Mesenchymal stem cell (in vitro differentiated cells and primary cell): ENCODE results near the gene KASH5.

Experiments
- DNase-seq: peaks from one replicate; pipeline ENCODE4 v3.0.0-alpha.2; 2013
- H2AFZ ChIP-seq: one replicate; pipeline ENCODE4 v1.6.1; 2013; ENCODE audit warnings: low read depth, mild to moderate bottlenecking, control low read depth, inconsistent platforms, low read length, moderate library complexity
- H2AK5ac ChIP-seq: 2 replicates; pipeline ENCODE4 v1.6.1; 2013; ENCODE audit warnings: low read length, moderate library complexity, mild to moderate bottlenecking, inconsistent platforms; ENCODE audit not compliant: severe bottlenecking
- H2BK120ac ChIP-seq: one replicate; pipeline ENCODE4 v1.6.1; 2013; ENCODE audit warnings: low read depth, mild to moderate bottlenecking, inconsistent platforms, low read length, moderate library complexity
- H2BK12ac ChIP-seq, 2 experiments: one replicate each; pipeline ENCODE4 v1.6.1; 2013; ENCODE audit warnings: inconsistent platforms in 2 of 2, low read length in 2 of 2, mild to moderate bottlenecking in 2 of 2, moderate library complexity in 2 of 2, control low read depth in 1 of 2
- H2BK15ac ChIP-seq: one replicate; pipeline ENCODE4 v1.6.1; 2013; ENCODE audit warnings: mild to moderate bottlenecking, low read depth, inconsistent platforms; ENCODE audit not compliant: poor library complexity, severe bottlenecking
- H2BK5ac ChIP-seq: 2 replicates; pipeline ENCODE4 v1.6.1; 2013; ENCODE audit warnings: low read depth, mild to moderate bottlenecking, low read length, control low read depth, inconsistent platforms; ENCODE audit not compliant: poor library complexity, severe bottlenecking
- H3K14ac ChIP-seq, 2 experiments: one replicate each; pipeline ENCODE4 v1.6.1; 2013; ENCODE audit warnings: inconsistent platforms in 2 of 2, low read length in 2 of 2, control low read depth in 1 of 2, mild to moderate bottlenecking in 1 of 2, moderate library complexity in 1 of 2
- H3K18ac ChIP-seq, 2 experiments: one replicate each; pipeline ENCODE4 v1.6.1; 2013; ENCODE audit warnings: inconsistent platforms in 2 of 2, low read length in 2 of 2, control low read depth in 1 of 2, low read depth in 1 of 2, mild to moderate bottlenecking in 1 of 2
- H3K23ac ChIP-seq, 2 experiments: one replicate each; pipeline ENCODE4 v1.6.1; 2013; ENCODE audit warnings: inconsistent platforms in 2 of 2, low read length in 2 of 2, mild to moderate bottlenecking in 2 of 2, moderate library complexity in 2 of 2, control low read depth in 1 of 2
- H3K27ac ChIP-seq: 2 replicates; pipeline ENCODE4 v1.5.1; 2013; ENCODE audit warnings: mild to moderate bottlenecking, moderate library complexity, low read length, control low read depth, inconsistent platforms; ENCODE audit not compliant: poor library complexity, severe bottlenecking
- H3K27me3 ChIP-seq, 2 experiments: 2 replicates each; pipeline versions ENCODE4 v1.6.1 to v1.7.0; 2013; ENCODE audit warnings: low read length in 2 of 2, mild to moderate bottlenecking in 2 of 2, moderate library complexity in 2 of 2, control low read depth in 1 of 2, inconsistent platforms in 1 of 2; ENCODE audit not compliant: control insufficient read depth in 1 of 2, insufficient read depth in 1 of 2
- H3K36me3 ChIP-seq, 2 experiments: 2 replicates each; pipeline versions ENCODE4 v1.6.1 to v1.7.0; 2013; ENCODE audit warnings: low read length in 2 of 2, control low read depth in 1 of 2, inconsistent platforms in 1 of 2, low read depth in 1 of 2, mild to moderate bottlenecking in 1 of 2; ENCODE audit not compliant: insufficient read depth in 2 of 2, control insufficient read depth in 1 of 2
- H3K4ac ChIP-seq, 2 experiments: one replicate each; pipeline ENCODE4 v1.6.1; 2013; ENCODE audit warnings: inconsistent platforms in 2 of 2, low read length in 2 of 2, mild to moderate bottlenecking in 2 of 2, moderate library complexity in 2 of 2, control low read depth in 1 of 2, low read depth in 1 of 2
- H3K4me1 ChIP-seq: 2 replicates; pipeline ENCODE4 v1.6.1; 2013; ENCODE audit warnings: low read depth, low read length, control low read depth; ENCODE audit not compliant: control insufficient read depth, insufficient read depth
- H3K4me2 ChIP-seq: 2 replicates; pipeline ENCODE4 v1.6.1; 2013; ENCODE audit warnings: low read length, mild to moderate bottlenecking, inconsistent platforms; ENCODE audit not compliant: poor library complexity, severe bottlenecking
- H3K4me3 ChIP-seq, 2 experiments: 2 replicates each; pipeline versions ENCODE4 v1.5.1 to v1.7.0; 2013; ENCODE audit warnings: low read length in 2 of 2, mild to moderate bottlenecking in 2 of 2, control low read depth in 1 of 2, low read depth in 1 of 2; ENCODE audit not compliant: insufficient read depth in 1 of 2
- H3K79me1 ChIP-seq: replicated peaks from 2 replicates; pipeline ENCODE4 v1.6.1; 2013; ENCODE audit warnings: mild to moderate bottlenecking, control low read depth, low read length, inconsistent platforms; ENCODE audit not compliant: poor library complexity, severe bottlenecking
- H3K9ac ChIP-seq: 2 replicates; pipeline ENCODE4 v1.7.0; 2013; ENCODE audit warnings: mild to moderate bottlenecking, low read length, moderate library complexity
- H3K9me3 ChIP-seq: 2 replicates; pipeline ENCODE4 v1.7.0; 2013; ENCODE audit warnings: mild to moderate bottlenecking, low read length; ENCODE audit not compliant: control insufficient read depth
- H4K8ac ChIP-seq: one replicate; pipeline ENCODE4 v1.6.1; 2013; ENCODE audit warnings: inconsistent platforms, mild to moderate bottlenecking, low read length, moderate library complexity
- H4K91ac ChIP-seq: one replicate; pipeline ENCODE4 v1.6.1; 2013; ENCODE audit warnings: mild to moderate bottlenecking, low read length, inconsistent platforms
- WGBS: methylation state at CpG from one replicate; pipeline ENCODE4 v1.1.7; 2013; ENCODE audit warnings: mixed read lengths; 5-methylcytosine and 5-hydroxymethylcytosine counted together

The KASH5 gene

GRCh38 chr19:49393881-49394280 lies 5.8 kb downstream of the KASH5 start:
- DNase-seq: no peak
- Histone ChIP-seq H2AFZ (no peak overlapping the region), H3K9me3 (no peaks in the 10 kb centered on the region), H2BK5ac (no peak overlapping the region), H3K23ac (no peak overlapping the region), H3K4ac (no peak overlapping the region), H3K27ac (no peak overlapping the region), H2BK12ac (no peak overlapping the region), H3K4me2 (no peak overlapping the region), H3K18ac (no peak overlapping the region), H3K36me3 (no peaks in the 10 kb centered on the region), H3K27me3 (peaks cover 28 to 83% of the 10 kb centered on the region in 2 experiments), H3K4me1 (peaks cover 9% of the 10 kb centered on the region), H4K91ac (no peak overlapping the region), H2BK120ac (no peak overlapping the region), H2AK5ac (no peak overlapping the region), H3K79me1 (no peaks in the 10 kb centered on the region), H3K4me3 (no peak overlapping the region), H3K14ac (no peak overlapping the region), H4K8ac (no peak overlapping the region), H2BK15ac (no peak overlapping the region), H3K9ac (no peak overlapping the region)
- WGBS: 0% methylated on average over 1 of the region's 5 CpGs

GRCh38 chr19:49395581-49396407 lies 7.7 kb downstream of the KASH5 start:
- H3K4me2 ChIP-seq: no peak overlapping the region
- no peak overlapping the region for H3K4ac ChIP-seq
- H2BK12ac ChIP-seq: no peak overlapping the region
- H3K27me3 ChIP-seq: peaks cover 19 to 78% of the 10 kb centered on the region in 2 experiments
- H4K91ac ChIP-seq: no peak overlapping the region
- H2BK120ac ChIP-seq: no peak overlapping the region
- H3K36me3 ChIP-seq: no peaks in the 10 kb centered on the region
- no peak overlapping the region for H3K9ac ChIP-seq
- H3K18ac ChIP-seq: no peak overlapping the region
- no peak overlapping the region for H3K4me3 ChIP-seq
- no peak overlapping the region for H2BK5ac ChIP-seq
- H3K4me1 ChIP-seq: peaks cover 11% of the 10 kb centered on the region
- no peak overlapping the region for H2AFZ ChIP-seq
- no peak overlapping the region for H3K27ac ChIP-seq
- H2BK15ac ChIP-seq: no peak overlapping the region
- H3K14ac ChIP-seq: no peak overlapping the region
- no peak overlapping the region for H3K23ac ChIP-seq
- WGBS: 71% methylated on average over 15 of the region's 15 CpGs
- H4K8ac ChIP-seq: no peak overlapping the region
- no peaks in the 10 kb centered on the region for H3K9me3 ChIP-seq
- no peak for DNase-seq
- no peaks in the 10 kb centered on the region for H3K79me1 ChIP-seq
- no peak overlapping the region for H2AK5ac ChIP-seq

GRCh38 chr19:49396738-49397505 lies 8.9 kb downstream of the KASH5 start:
- H3K27ac ChIP-seq: no peak overlapping the region
- no peak overlapping the region for H4K91ac ChIP-seq
- no peak overlapping the region for H4K8ac ChIP-seq
- no peak overlapping the region for H3K18ac ChIP-seq
- no peak overlapping the region for H3K4me2 ChIP-seq
- H3K4me1 ChIP-seq: peaks cover 11% of the 10 kb centered on the region
- H2BK12ac ChIP-seq: no peak overlapping the region
- H3K9me3 ChIP-seq: no peaks in the 10 kb centered on the region
- H3K36me3 ChIP-seq: no peaks in the 10 kb centered on the region
- H3K4me3 ChIP-seq: no peak overlapping the region
- no peak overlapping the region for H2BK120ac ChIP-seq
- H2AFZ ChIP-seq: no peak overlapping the region
- no peaks in the 10 kb centered on the region for H3K79me1 ChIP-seq
- no peak overlapping the region for H2BK15ac ChIP-seq
- no peak for DNase-seq
- H3K14ac ChIP-seq: no peak overlapping the region
- WGBS: 81% methylated on average over 8 of the region's 8 CpGs
- H3K27me3 ChIP-seq: peaks cover 16 to 71% of the 10 kb centered on the region in 2 experiments
- H2AK5ac ChIP-seq: no peak overlapping the region
- H2BK5ac ChIP-seq: no peak overlapping the region
- H3K4ac ChIP-seq: no peak overlapping the region
- H3K9ac ChIP-seq: no peak overlapping the region
- H3K23ac ChIP-seq: no peak overlapping the region

GRCh38 chr19:49398001-49398615 lies 10.1 kb downstream of the KASH5 start:
- WGBS: 52% methylated on average over 10 of the region's 11 CpGs
- Histone ChIP-seq H3K4me1 (peaks cover 11% of the 10 kb centered on the region), H2AK5ac (no peak overlapping the region), H4K8ac (no peak overlapping the region), H3K4me3 (no peak overlapping the region), H2BK120ac (no peak overlapping the region), H3K9me3 (no peaks in the 10 kb centered on the region), H2BK15ac (no peak overlapping the region), H3K4ac (no peak overlapping the region), H3K9ac (no peak overlapping the region), H2AFZ (no peak overlapping the region), H4K91ac (no peak overlapping the region), H3K79me1 (no peaks in the 10 kb centered on the region), H2BK5ac (no peak overlapping the region), H3K27me3 (peaks cover 15 to 66% of the 10 kb centered on the region in 2 experiments), H3K27ac (no peak overlapping the region), H3K14ac (no peak overlapping the region), H3K18ac (no peak overlapping the region), H3K23ac (no peak overlapping the region), H2BK12ac (no peak overlapping the region), H3K36me3 (no peaks in the 10 kb centered on the region), H3K4me2 (no peak overlapping the region)
- no peak for DNase-seq
